ENCODE measurements around the gene EPSTI1.

The EPSTI1 gene

DNA sequence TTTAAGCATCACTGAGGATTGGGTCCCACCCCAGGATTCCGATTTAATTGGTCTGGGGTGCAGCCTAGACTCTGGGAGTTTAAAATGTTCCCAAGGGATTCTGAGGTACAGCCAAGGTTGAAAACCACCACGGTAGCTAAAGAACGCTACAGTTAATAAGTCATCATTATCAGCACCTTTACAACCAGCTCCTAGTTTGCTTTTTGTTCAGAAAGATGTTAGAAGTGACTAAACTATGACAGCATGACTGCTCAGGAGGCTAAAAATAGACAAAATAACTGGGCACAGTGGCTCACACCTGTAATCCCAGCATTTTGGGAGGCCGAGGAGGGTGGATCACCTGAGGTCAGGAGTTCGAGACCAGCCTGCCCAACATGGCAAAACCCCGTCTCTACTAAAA is 11.7 kb upstream of the EPSTI1 start:
- H3K27me3 ChIP-seq = no peaks in the 10 kb centered on the region
- no peak overlapping the region for H3K4me3 ChIP-seq (ENCODE audit: low read depth in 1 of 2, low read length in 1 of 2)
- H3K4me1 ChIP-seq (ENCODE audit: control insufficient read depth in 1 of 2, insufficient read depth in 1 of 2, low read depth in 1 of 2, low read length in 1 of 2) = no peaks in the 10 kb centered on the region
- no peak overlapping the region for H3K27ac ChIP-seq
- TF ChIP-seq, protein P1, sequence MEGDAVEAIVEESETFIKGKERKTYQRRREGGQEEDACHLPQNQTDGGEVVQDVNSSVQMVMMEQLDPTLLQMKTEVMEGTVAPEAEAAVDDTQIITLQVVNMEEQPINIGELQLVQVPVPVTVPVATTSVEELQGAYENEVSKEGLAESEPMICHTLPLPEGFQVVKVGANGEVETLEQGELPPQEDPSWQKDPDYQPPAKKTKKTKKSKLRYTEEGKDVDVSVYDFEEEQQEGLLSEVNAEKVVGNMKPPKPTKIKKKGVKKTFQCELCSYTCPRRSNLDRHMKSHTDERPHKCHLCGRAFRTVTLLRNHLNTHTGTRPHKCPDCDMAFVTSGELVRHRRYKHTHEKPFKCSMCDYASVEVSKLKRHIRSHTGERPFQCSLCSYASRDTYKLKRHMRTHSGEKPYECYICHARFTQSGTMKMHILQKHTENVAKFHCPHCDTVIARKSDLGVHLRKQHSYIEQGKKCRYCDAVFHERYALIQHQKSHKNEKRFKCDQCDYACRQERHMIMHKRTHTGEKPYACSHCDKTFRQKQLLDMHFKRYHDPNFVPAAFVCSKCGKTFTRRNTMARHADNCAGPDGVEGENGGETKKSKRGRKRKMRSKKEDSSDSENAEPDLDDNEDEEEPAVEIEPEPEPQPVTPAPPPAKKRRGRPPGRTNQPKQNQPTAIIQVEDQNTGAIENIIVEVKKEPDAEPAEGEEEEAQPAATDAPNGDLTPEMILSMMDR (IDR thresholded peaks at IDR 0.05) = no peak
- no peaks in the 10 kb centered on the region for H3K36me3 ChIP-seq
- H3K9me3 ChIP-seq = no peaks in the 10 kb centered on the region

DNA sequence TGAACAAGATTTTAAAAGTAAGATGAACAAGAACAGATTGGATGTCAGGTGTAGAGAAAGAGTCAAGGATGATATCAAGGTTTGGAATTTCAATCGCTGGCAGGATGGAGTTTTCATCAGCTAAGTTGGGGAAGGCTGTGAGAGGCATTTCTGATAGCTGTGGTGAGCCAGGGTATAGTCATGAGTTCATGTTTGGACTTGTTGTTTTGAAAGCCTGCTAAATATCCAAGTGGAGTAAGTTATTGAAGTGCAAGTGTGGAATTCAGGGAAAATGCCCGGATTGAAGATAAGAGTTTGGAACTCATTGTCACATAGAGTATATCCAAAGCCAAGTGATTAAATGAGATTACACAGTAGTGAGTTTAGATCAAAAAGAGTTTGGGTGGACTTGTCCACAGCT is 11.0 kb upstream of the EPSTI1 start:
- H3K27ac ChIP-seq = no peak overlapping the region
- no peaks in the 10 kb centered on the region for H3K27me3 ChIP-seq
- no peaks in the 10 kb centered on the region for H3K4me1 ChIP-seq (ENCODE audit: control insufficient read depth in 1 of 2, insufficient read depth in 1 of 2, low read depth in 1 of 2, low read length in 1 of 2)
- H3K4me3 ChIP-seq (ENCODE audit: low read depth in 1 of 2, low read length in 1 of 2) = no peak overlapping the region
- no peaks in the 10 kb centered on the region for H3K36me3 ChIP-seq
- TF ChIP-seq, protein P1 (IDR thresholded peaks at IDR 0.05) = no peak
- H3K9me3 ChIP-seq = no peaks in the 10 kb centered on the region

DNA sequence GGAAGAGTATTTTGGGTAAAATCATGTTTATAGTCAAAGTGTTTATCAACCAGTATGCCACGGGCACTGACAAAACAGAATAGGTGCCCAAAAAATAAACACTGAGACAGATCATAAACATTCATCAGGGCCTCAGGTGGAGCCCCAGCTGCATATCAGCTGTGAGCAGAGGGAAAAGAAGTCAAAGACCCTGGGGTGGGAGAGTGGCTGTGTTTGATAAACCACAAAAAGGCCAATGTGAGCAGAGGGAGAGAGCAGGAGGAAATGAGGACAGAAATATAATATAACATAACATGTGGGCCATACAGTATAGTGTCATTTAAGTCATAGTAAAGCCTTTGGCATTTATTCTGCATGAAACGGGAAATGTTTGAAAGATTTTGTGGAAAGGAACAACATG is 10.0 kb upstream of the EPSTI1 start:
- Histone ChIP-seq H3K9me3 (no peaks in the 10 kb centered on the region), H3K36me3 (no peaks in the 10 kb centered on the region), H3K4me3 (ENCODE audit: low read depth in 1 of 2, low read length in 1 of 2) (no peak overlapping the region), H3K27me3 (no peaks in the 10 kb centered on the region), H3K27ac (no peak overlapping the region), H3K4me1 (ENCODE audit: control insufficient read depth in 1 of 2, insufficient read depth in 1 of 2, low read depth in 1 of 2, low read length in 1 of 2) (no peaks in the 10 kb centered on the region)
- TF ChIP-seq, protein P1 (IDR thresholded peaks at IDR 0.05) = no peak

DNA sequence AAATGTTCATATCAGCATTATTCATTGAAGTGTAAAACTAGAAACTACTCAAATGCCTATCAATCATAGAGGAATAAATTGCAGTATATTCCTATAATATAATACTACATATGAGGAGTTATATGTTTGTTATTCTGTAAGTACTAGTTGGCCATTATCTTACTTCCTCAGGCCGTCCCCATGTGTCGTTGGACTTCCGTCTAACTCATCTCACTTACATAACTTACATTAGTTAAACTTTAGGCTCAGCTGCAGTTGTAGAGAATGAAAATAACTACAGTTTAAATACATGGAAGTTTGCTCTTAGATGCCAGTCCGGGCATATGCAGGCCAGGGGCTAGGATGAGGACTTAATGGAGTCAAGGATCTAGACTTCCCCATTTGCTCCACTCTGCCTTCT is 8.6 kb upstream of the EPSTI1 start:
- no peak overlapping the region for H3K4me3 ChIP-seq (ENCODE audit: low read depth in 1 of 2, low read length in 1 of 2)
- H3K27me3 ChIP-seq = no peaks in the 10 kb centered on the region
- TF ChIP-seq, protein P1 (IDR thresholded peaks at IDR 0.05) = no peak
- H3K9me3 ChIP-seq = no peaks in the 10 kb centered on the region
- no peak overlapping the region for H3K27ac ChIP-seq
- H3K4me1 ChIP-seq (ENCODE audit: control insufficient read depth in 1 of 2, insufficient read depth in 1 of 2, low read depth in 1 of 2, low read length in 1 of 2) = no peaks in the 10 kb centered on the region
- H3K36me3 ChIP-seq = no peaks in the 10 kb centered on the region

GRCh38 chr13:42999491-42999890 is 7.5 kb upstream of the EPSTI1 start:
- no peak overlapping the region for H3K4me3 ChIP-seq (ENCODE audit: low read depth in 1 of 2, low read length in 1 of 2)
- no peak overlapping the region for H3K27ac ChIP-seq
- H3K36me3 ChIP-seq = no peaks in the 10 kb centered on the region
- TF ChIP-seq, protein P1 (IDR thresholded peaks at IDR 0.05) = no peak
- no peaks in the 10 kb centered on the region for H3K27me3 ChIP-seq
- no peaks in the 10 kb centered on the region for H3K9me3 ChIP-seq
- no peaks in the 10 kb centered on the region for H3K4me1 ChIP-seq (ENCODE audit: control insufficient read depth in 1 of 2, insufficient read depth in 1 of 2, low read depth in 1 of 2, low read length in 1 of 2)

DNA sequence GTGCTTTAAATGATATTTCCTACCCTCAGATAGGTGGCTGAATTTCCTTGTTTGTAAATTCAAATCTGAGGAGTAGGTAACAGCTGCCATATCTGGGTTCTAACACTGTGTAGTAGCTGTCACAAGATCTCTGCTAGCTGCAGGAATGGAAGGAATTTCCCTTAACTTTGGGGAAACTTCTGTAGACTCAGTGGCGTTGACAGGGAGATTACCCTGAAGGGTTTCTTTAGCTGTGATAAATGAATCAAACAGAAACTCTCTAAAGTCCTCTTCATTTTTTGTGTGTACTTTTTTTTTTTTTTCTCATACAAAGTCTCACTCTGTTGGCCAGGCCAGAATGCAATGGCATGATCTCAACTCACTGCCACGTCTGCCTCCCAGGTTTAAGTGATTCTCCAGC is 5.3 kb upstream of the EPSTI1 start:
- peaks cover under 1% of the 10 kb centered on the region for H3K27me3 ChIP-seq
- H3K36me3 ChIP-seq = no peaks in the 10 kb centered on the region
- H3K4me3 ChIP-seq (ENCODE audit: low read depth in 1 of 2, low read length in 1 of 2) = no peak overlapping the region
- H3K27ac ChIP-seq = no peak overlapping the region
- TF ChIP-seq, protein P1 (IDR thresholded peaks at IDR 0.05) = no peak
- peaks cover 7 to 8% of the 10 kb centered on the region in 2 experiments for H3K4me1 ChIP-seq (ENCODE audit: control insufficient read depth in 1 of 2, insufficient read depth in 1 of 2, low read depth in 1 of 2, low read length in 1 of 2)
- H3K9me3 ChIP-seq = no peaks in the 10 kb centered on the region
